Measurements from ENCODE around the gene ESD.
A peak's percentile ranks its signal among the peaks of the same experiment; 100 is the strongest.

Gene ESD

GRCh38 chr13:46743191-46743590, 53.8 kb downstream of the ESD start:
- DNase-seq: no peak

- no peak for DNase-seq
These were observed 57.4 kb downstream of the ESD start for GRCh38 chr13:46739447-46740098.

- DNase-seq: no peak
These were observed 58.2 kb downstream of the ESD start for GRCh38 chr13:46738766-46739165.

- DNase-seq: no peak
These were observed 58.9 kb downstream of the ESD start for GRCh38 chr13:46738055-46738454.

- DNase-seq: no peak
These were observed 60.2 kb downstream of the ESD start for GRCh38 chr13:46736541-46737310.

- no peak for DNase-seq
These were observed 61.5 kb downstream of the ESD start for GRCh38 chr13:46735425-46735824.

- no peak for DNase-seq
These were observed 65.4 kb downstream of the ESD start for GRCh38 chr13:46731535-46731934.

GRCh38 chr13:46728777-46729176, 68.2 kb downstream of the ESD start:
- DNase-seq: peak; percentile 4

GRCh38 chr13:46726347-46726746, 70.6 kb downstream of the ESD start:
- no peak for DNase-seq

Measured in RPMI8226 (cell line).